CD4-positive, alpha-beta T cell treated with Interleukin-6 at 100 ng/mL for 8 hours (primary cell): Measurements from ENCODE around the gene ZNF467.

Experiments
- DNase-seq: peaks from one replicate; pipeline ENCODE4 v3.0.0-alpha.2; 2020; ENCODE audit warnings: mixed read lengths, low spot score

The ZNF467 gene

GRCh38 chr7:149808311-149808710 is 34.9 kb upstream of the ZNF467 start:
- DNase-seq = no peak

DNA sequence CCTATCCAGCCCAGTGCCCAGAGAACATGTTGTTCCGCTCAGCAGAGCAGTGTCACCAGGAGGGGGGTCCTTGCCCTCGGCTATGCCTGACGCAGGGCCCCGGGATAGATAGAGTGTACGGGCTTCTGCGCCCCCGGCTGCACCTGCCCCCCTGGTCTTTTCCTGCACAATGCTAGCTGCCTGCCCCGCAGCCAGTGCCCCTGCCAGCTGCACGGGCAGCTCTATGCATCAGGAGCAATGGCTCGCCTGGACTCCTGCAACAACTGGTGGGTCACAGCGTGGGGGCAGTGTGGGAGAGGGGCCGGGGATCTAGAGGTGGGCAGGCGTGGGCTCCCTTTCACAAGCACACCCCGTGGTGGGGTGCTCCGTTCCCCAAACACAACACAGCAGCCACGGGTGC is 33.3 kb upstream of the ZNF467 start:
- DNase-seq = no peak

GRCh38 chr7:149804106-149804505 is 30.7 kb upstream of the ZNF467 start:
- no peak for DNase-seq

DNA sequence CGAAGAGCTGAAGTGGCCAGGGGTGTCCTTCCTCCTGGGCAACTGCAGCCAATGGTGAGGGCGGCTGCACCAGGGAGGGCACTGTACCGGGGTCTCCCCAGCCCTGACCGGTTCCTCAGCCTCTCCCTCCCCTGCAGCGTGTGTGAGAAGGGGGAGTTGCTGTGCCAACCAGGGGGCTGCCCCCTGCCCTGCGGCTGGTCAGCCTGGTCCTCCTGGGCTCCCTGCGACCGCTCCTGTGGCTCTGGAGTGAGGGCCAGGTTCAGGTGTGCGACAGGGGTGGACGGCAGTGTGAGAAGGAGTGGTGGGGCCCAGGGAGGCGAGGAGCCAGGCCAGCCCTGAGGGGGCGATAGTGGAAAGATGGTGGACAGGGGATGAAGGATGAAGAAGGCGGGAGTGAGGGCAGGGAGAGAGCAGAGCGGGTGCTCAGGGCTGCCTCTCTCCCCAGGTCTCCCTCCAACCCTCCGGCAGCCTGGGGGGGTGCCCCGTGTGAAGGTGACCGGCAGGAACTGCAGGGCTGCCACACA is 30.2 kb upstream of the ZNF467 start:
- DNase-seq = no peak

- no peak for DNase-seq
Measured at GRCh38 chr7:149802966-149803365, 29.6 kb upstream of the ZNF467 start.

GRCh38 chr7:149801816-149802215 is 28.4 kb upstream of the ZNF467 start:
- no peak for DNase-seq

DNA sequence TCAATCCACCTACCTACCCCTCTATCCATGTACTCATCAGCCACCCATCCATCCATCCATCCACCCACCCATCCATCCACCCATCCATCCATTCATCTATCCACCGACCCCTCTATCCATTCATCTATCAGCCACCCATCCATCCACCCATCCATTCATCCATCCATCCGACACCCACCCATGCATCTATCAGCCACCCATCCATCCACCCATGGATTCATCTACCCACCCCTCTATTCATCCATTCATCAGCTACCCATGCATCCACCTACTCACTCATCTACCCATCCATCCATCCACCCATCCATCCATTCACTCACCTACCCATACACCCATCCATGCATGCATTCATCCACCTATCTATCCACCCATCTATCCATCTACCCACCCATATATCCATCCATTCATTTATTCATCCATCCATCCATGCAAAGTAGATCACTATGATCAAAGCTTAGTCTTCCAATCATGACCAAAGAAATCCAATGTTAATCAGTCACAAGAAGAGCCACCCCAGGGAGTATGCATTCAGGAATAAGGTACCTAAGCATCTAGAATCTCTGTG is 27.7 kb upstream of the ZNF467 start:
- DNase-seq = no peak

- no peak for DNase-seq
Measured at GRCh38 chr7:149800169-149800555, 26.8 kb upstream of the ZNF467 start.

GRCh38 chr7:149799397-149800168 is 26.2 kb upstream of the ZNF467 start:
- peak; percentile 54 for DNase-seq

DNA sequence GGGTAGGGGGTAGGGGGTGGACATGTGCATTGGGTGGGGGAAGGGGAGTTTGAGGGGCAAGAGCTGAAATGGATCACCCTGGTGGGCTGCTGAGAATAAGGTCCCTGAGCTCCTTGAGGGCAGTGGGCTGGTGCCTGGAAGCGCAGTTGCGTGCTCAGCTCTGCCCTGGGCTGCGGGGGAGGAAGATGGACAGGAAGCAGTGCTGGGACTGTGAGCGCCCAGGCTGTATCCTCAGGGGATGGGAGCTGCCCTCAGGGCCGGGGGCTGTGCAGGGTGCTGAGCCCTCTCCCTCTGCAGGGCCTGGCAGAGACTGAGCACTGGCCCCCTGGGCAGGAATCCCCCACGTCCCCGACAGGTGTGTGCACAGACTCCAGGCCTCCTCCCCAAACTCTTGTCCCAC is 24.4 kb upstream of the ZNF467 start:
- DNase-seq = no peak

DNA sequence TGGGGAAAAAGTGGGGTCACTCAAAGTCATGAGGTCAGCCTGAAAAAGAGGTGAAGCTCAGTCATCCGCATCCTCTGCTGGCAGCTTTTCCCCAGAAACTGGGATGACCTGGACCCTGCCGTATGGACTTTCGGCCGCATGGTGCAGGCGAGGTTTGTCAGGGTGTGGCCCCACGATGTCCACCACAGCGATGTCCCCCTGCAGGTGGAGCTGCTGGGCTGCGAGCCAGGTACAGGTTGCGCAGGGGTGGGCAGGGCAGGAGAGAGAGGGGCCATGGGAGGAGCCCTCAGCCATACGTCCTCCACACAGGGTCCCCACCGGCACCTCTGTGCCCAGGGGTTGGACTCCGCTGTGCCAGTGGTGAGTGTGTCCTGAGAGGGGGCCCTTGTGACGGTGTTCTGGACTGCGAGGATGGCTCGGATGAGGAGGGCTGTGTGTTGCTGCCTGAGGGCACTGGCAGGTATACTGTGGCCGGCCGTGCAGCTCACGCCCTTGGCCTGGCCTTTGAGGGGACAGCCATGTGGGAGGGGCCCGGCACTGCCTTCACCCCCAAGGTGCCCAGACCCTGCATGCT is 23.0 kb upstream of the ZNF467 start:
- DNase-seq = no peak

- DNase-seq = no peak
Measured at GRCh38 chr7:149795126-149795525, 21.7 kb upstream of the ZNF467 start.

GRCh38 chr7:149794661-149795060 is 21.3 kb upstream of the ZNF467 start:
- no peak for DNase-seq

- DNase-seq = no peak
Measured at GRCh38 chr7:149793261-149793660, 19.9 kb upstream of the ZNF467 start.

DNA sequence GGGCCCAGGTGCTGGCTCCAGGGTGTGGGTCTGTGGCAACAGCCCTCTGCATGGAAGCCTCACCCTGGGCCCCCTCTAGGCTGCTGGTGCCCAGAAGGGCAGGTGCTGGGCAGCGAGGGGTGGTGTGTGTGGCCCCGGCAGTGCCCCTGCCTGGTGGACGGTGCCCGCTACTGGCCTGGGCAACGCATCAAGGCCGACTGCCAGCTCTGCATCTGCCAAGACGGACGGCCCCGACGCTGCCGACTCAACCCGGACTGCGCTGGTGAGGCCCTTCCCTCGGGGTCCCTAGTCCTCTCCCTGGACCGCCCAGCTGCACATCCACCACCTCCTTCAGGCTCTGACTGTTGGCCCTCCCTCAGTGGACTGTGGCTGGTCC is 18.8 kb upstream of the ZNF467 start:
- no peak for DNase-seq

GRCh38 chr7:149791411-149792219 is 18.2 kb upstream of the ZNF467 start:
- DNase-seq = no peak

- DNase-seq = no peak
Measured at GRCh38 chr7:149790754-149791360, 17.5 kb upstream of the ZNF467 start.

- DNase-seq = no peak
Measured at GRCh38 chr7:149790146-149790548, 16.8 kb upstream of the ZNF467 start.

GRCh38 chr7:149789101-149789500 is 15.7 kb upstream of the ZNF467 start:
- DNase-seq = no peak

DNA sequence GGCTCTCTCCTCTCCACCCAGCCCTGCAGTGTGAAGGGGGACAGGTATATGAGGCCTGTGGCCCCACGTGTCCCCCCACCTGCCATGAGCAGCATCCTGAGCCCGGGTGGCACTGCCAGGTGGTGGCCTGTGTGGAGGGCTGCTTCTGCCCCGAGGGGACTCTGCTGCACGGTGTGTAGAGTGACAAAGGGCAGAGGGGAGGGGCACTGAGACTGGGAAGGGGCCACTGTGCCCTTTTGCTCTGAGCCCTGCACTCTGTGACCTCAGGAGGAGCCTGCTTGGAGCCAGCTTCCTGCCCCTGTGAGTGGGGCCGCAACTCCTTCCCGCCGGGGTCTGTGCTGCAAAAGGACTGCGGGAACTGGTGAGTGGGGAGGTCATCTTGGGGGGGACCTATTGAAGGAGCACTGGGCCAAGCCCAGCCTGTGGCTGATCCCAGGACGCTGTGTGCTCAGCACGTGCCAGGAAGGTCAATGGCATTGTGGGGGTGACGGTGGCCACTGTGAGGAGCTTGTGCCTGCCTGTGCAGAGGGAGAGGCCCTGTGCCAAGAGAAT is 15.0 kb upstream of the ZNF467 start:
- DNase-seq = no peak

- no peak for DNase-seq
Measured at GRCh38 chr7:149787428-149788299, 14.3 kb upstream of the ZNF467 start.
